NCI-H748 treated with DMSO at 0.1 percent for 48 hours (cell line): ENCODE results near the gene SGTA.
A peak's percentile ranks its signal among the peaks of the same experiment; 100 is the strongest.
"Not testable (repeated sequence)": the region's sequence is repeated elsewhere in the genome, so short reads cannot be mapped to it uniquely, and the experiment has no call there.

ENCODE experiments used
- DNase-seq: peaks from one replicate; lab custom pipeline; 2025; lab: John Stamatoyannopoulos, UW

The SGTA gene

DNA sequence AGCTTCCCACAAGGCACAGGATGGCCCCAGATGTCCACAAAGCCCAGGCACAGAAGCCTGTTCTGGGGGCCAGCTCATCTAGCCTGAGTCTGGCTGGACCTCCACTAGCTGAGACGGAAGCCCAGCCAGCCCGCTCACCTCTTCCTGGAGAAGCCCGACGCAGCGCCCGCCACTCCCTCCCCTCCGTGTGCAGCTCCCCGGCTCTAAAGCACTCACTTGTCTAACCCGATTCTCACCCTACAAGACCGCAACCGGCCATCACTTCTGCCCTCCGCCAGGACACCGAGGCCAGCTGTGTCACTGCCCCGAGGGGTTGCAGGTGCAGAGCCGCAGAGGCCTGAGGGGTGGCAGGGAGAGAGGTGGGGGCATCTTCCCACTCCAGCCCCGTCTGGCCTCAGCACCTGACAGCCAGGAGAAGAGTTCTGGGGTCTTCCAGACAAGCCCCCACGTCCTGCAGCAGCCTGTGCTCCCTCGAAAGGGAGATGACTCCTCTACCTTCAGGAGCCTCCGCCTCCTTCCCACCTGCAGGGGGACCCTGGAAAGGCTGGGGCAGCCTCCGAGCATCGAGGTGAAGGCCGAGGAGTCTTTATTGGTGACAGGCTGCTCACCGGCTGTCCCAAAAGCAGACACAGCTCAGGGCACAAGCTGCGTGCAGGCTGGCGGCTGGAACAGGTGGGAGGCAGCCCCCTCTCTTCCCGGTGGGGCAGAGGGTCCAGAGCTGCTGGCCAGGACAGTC, 56.0 kb downstream of the SGTA start:
- peak; percentile 3 for DNase-seq

DNA sequence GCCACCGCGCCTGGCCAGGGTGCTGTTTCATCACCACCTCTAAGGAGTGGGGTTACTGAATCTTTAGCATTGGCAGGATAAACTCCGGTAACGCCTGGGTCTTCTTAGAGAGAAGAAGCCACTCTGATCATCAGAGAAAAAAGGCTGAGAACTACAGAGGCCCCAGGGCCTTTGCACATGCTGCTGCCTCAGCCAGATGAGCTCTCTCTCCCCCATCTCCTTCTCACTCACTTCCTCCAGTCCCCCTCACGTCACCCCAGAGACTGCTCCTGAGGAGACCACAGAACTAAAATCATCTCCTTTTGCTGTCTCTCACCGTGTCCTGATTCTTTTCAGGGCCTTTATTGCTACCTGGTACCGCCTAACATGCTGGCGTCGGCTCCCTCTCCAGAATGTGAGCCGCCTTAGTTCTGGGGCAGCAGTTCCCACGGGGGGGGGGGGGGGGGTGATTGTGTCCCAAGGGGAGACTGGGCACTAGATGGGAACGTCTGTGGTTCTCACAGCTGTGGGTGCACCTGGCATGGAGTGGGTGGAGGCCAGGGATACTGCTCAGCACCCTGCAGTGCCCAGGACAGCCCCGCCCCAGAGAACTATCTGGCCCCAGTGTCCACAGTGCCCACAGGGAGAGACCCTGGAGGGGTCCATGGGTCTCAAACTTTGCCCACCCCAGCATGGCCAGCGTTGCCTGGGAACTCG, 56.8 kb downstream of the SGTA start:
- no peak for DNase-seq

DNA sequence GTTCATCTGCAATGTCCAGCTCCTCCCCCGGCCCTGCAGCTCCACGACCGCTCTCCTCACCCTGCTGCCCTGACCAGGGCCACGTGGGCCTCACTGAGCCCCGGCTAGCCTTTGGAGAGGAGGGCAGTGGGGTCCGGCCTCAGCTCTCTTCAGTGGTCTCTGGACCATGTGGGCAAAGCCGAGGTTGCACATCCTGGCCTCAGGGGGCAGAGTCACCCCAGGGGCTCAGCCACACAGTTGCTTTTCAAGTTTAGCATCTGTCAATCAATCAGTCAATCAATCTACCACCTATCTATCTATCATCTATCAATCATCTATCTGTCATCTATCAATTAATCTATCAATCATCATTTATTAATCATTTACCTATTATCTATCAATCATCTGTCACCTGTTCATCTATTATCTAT, 58.9 kb downstream of the SGTA start:
- no peak for DNase-seq

DNA sequence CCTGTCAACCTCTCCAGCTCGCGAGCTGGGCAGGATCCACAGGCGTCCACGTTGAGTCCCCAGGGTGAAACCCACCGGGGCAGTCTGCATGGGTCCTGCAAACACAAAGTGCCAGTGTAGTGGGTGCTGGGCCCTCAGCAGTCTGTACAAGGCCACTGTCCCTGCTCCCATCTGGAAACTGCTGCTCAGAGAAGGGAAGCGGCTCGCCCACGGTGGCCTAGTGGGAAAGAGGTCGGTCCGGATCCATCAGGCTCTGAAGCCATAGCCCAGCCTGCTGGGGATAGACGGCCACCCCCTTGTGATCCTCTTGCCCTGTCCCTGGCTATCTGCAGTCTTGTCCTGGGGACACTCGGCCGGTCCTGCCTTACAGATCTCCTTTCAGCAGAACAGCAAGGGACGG, 59.3 kb downstream of the SGTA start:
- no peak for DNase-seq

DNA sequence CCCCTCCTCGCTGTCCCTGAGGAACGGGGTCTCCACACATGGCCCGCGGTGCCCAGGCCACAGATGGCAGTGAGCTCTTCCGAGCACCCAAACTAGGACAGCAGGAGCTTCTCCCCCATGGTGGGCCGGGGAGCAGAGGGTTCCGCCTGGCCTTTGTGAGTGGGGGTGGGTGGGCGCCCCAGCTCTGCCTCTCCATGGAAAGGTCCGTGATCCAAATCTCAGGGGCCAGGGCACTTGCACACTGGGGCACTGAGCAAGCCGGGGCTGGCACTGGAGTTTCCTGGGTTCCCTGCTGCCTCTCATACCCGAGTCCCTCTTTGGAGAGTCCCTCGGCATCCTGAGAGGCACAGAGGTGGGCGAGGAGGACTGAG, 59.7 kb downstream of the SGTA start:
- DNase-seq = no peak

DNA sequence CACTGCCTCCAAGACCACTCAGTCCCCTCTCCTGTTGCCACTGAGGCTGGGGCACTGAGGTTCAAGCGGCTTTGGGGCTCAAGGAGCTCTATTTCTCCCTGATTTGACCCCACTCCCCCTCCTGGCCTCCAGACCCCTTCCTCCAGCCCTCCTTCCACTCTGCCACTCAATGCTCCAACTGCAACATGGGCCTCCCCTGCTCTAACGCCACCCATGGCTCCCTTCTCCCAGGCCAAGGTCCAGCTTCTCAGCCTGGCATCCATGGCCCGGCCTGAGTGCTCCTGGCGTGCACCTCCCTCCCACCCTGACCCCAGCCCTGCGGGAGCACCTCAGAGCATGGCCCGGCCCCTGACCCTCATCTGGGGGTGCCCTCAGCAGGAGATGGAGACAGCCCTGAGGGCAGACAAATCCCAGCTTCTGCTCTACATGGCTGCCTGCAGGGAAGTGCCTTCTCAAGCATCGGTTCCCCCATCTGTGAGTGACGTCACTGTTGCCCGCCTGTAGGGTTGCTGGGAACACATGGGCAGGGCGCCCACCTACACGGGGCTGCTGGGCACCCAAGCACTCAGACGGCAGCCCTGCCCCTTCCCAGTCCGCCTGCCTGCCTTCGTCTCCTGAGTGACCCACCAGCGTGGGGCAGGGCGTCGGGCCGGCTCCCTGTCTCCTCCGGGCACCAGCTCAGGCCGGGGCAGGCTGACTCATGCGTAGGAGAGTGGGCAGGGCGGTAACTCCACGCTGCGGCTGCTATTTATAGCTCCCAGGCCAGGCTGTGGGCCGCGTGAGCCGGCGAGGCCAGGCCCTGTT, 60.3 kb downstream of the SGTA start:
- DNase-seq = no peak

DNA sequence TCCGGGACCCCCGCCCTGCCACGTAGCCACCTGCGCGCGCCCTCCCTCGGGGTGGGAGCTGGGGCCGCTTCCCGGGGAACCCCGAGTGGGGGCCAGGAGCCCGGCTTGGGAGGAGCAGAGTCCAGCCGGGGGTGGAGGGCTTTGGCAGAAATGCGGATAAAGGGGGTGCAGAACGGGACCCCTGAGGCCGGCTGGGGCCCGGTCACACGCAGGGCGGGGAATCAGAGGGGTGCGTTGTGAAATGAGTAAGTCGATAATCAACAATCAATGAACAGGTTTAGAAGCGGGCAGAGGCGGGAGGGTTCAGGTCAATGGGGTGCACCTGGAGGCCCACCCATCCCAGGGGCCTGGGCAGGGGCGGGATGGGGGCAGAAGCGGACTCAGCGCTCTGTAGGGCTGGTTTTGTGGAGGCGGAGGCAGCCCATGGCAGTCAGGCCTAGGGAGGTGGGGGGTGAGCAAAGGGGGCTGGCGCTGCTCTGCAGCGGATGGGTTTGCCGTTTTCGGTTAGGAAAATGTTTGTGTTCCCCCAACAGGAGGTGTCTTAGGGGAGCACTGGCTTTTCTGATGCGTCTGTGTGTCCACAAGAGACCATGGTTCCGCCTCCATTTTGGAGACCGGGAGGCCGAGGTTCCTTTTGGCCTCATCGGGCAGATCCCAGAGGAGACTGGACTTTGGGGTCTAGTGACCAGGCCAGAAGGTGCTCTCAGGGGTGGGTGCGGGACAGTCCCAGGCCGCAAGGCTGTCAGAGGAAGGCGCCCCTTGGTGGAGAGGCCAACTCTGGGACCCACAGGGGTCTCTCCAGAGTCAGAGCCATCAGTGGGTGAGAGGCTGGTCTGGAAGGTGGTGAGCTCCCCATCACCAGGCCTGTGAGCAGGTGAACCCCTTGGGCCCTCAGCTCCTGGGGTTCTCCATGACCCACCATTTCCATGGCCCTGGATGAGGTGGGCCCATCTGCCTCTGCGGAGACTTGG, 61.2 kb downstream of the SGTA start:
- no peak for DNase-seq

DNA sequence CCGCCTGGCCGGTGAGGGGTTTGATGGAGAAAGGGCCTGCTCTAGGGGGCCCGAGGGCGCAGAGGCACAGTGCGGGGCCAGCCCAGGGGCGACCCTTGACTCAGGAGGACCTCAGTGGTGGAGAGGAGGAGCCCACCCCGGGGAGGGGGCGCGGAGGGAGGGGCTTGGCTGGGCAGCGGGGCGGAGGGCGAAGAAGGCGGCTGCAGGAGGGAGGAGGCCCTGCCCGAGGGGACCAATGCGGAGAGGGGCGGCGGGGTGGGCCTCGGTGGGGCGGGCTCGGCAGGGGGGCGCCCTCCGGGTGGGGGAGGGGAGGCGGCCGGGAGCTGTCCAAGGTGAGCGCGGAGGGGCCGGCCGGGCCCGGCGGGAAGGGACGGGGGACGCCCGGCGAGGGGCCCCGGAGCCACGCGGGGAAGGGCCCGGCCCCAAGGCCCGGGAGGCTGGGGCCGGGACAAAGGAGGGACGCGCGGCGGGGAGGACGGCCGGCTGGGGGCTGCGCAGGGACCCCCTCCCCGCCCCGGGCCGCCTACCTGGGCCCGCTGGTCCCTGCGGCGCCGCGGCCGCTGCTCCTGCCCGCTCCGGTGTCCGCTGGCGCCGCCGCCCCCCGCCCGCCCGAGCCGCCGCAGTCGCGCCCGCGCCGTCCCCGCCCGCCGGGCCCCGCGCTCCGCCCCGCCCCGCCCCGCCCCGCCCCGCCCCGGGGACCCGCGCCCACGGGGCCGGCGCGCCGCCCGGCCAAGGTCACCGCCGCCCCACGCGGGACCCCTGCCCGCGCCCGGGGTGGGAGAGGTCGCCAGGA, 62.1 kb downstream of the SGTA start, which contains the start of gene DIRAS1:
Gene DIRAS1, minus strand, starts transcription at position 596 of the 793 bp plus-strand sequence. CDS start 3,566 bp downstream, outside the sequence.
- no peak for DNase-seq

DNA sequence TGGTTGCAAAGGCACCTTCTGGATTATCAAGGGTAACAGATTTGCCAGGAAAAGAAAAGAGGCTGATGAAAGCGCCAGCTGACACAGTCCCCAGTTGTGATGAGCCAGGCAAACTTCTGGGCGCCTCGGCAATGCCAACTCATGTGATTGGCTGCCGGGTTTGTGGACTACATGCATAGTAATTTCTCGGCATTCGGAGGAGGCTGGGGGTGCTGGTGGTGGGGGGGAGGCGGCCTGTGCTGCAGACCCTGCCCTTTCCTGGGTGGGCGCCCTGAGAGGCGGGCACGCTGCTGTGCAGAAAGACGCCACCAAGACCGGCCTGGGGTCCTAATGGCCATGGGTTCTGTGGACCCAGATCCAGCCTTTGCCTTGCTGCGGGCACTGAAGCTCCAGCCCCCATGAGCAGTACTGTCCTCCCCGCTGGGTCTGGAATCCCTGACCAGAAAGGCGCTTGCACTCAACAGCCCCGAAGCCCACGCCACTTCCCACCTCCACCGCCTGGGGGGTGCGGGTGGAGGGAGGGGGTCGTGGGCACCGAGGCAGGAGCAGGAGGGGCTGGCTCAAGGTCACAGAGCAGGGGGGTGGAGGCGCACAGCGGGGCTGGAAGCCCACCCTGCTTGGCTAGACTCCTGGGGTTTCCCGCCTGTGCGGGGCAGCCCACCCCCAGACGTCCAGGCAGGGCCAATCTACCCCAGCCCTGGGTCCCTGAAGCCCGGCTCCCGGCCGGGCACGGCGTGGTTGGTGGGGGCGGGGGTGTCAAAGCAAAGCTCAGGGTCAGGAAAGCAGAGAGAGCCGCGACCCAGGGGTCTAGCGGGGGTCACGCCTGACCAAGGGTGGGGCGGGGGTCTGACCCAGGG, 62.9 kb downstream of the SGTA start:
- DNase-seq = no peak

DNA sequence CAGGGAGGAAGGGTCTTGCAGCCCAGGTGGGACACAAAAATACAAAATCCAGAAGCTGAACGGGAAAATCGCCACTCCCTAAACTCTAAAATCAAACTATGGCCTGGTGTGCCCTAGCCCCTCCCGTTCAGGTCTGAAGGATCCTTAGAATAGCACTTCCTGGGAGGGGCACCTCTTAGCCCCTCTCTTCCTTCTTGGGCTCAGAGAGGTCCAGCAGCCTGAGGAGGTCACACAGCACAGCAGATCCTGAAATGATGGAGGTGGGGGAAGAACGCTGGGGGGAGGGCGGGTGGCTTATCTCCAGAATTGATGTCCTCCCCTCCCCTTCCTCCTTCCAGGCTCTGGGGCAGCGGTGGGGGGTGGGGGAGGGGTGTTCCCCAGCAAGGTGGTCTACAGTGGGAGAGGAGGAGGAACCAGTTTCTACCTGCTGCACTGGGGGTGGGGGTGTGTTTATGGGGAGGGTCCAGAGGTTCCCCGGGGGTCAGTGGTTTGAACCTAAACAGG, 63.8 kb downstream of the SGTA start:
- DNase-seq = no peak

DNA sequence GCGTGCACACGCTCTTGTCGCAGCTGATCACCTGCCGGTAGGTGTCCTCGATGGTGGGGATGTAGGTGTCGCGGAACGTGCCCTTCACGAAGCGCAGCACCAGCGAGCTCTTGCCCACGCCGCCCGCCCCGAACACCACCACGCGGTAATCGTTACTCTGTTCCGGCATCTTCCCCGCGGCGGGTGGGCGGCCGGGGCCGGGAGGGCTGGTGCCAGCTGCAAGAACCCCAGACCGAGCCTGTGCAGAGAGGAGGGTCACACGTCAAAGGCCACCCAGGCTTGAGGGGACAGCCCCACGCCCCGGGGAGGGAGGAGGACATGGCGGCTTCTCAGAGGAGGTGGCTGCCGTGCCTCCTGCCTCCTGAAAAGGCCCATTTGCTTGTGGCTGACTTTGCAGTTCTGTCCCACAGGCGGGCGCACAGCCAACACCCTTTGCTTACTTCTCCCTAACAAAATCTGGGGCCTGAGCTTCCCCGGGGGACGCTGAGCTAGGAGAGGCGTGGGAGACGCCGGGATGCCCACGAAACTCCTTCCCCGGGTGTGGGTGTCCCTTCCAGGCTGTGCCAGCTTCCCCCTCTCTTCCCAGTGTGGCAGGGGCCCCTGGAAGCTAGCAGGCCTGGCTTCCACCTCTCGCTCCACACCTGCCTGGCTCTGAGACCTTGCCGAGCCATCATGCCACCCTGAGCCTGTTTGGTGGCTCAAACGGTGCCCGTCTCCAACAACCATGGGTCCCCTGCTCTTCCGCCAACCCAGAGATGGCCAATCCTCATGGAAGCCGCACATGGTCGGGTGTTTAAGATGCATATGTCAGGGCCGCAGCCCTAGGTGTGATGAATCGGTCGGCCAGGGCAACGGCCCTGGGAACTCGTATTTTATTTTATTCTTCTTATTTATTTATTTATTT, 65.2 kb downstream of the SGTA start:
- DNase-seq = no peak

DNA sequence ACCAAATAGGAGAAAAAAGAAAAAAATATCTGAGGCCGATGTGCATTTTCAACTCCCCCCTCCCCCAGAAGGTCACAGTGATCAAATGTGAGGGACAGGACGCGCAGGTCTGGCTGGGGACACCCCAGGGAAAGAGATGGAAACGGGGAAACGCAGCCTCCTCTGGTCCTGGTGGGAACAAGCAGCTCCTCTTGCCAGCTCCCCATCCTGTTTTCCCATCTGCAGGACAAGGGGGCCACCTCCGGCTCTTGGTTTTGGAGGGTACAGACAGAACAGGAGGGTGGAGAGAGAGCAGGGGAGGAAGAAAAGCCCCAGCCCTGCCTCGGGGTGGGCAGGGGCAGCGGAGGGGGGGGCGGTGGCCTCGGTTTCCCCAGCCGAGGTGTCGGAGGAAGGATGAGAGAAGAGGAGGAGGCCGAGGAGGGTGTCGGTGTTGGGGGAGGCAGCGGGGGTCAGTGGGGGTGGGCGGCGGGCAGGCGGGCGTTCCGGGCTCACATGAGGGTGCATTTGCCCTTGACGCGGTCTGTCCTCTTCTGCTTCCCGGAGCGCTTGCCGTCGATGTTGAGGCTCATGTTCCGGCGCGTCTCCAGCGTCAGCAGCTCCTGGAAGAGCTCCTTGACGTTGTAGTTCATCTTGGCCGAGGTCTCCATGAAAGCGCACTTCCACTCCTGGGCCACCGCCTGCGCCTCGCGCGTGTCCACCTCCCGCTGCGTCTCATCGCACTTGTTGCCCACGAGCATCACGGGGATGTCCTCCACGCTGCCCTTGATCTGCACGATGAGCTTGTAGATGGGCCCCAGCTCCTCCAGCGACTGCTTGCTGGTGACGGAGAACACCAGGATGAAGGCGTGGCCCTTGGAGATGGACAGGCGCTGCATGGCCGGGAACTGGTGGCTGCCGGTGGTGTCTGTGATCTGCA, 66.1 kb downstream of the SGTA start:
- no peak for DNase-seq

DNA sequence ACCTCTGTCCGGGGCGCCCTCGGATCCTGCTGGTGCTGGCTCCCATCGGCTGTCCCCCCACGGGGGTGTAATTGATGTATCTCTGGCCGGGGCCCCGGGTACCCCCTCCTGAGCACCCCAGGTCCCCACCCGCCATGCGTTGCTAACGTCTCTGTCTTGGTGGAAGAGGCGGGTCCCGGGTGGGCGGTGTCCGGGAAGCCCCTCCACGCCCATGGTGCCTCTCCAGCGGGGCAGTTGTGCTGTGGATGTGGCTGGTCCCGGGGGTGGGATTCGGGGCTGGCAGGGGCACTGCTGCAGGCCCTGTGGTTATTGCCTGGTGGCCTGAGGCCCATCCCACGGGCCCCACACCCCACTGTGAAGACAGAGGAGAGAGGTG, 66.8 kb downstream of the SGTA start:
- DNase-seq = no peak

DNA sequence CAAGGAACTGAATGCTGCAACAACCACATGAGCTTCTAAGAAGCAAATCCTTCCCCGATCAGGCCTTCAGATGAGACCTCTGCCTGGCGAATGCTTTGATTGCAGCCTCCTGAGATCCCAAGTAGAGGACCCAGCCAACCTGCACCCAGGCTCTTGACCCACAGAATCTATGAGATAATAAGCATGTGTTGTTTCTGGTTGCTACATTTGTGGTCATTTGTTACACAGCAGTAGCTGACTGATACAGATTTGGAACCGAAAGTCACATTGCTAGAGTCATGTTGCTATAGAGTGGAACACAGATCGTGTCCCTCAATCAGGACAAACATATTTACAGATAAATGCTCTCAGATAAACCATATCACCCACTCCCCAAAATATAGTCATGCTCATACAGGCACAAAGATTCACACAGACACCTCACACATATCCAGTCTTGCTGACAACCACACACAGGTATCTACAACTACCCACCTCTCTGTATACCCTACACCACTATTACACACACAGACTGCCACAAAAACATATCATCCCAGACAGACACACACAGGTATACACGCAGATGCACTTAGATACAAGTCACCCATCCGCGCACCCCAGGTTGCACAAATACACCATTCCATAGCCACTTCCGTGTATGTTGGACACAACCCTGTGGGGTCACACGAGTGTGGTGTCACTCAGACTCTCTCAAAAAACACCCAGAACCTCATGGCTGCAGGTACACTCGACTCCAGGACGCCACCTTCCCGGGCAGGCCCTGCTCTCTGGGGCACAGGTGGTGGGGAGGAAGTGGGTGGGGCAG, 67.4 kb downstream of the SGTA start:
- no peak for DNase-seq

DNA sequence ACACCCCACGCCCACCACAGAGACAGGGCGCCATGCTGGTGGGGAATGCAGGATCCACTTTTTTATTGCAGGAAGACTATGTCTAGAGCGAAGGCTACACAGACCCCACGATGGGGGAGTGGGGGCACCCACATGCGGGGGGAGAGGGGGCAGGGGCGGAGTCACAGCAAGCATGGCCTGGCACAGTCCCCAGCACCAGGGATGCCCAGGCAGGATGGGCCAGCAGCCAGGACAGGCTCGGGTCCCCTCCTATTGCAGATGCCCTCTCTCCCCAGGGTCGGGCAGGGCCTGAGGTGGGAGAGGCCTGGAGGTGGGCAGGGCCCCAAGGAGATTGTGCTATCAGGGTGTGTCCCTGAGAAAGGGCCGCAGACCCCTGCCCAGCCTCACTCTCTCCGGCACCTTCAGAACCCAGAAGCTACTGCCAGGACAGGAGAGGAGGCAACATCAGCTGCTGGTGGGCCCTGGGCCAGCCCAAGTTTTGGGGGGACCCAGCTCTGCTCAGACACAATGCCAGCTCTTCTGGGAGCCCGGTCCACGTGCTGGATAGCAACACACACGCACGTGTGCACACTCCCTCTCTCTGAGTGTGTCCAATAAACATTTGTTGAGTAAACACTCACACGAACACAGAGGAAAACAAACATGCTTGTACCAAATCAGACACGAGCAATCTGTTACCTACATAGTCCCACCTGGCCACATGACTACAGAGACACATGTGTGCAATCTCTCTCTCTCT, 68.4 kb downstream of the SGTA start:
- no peak for DNase-seq

DNA sequence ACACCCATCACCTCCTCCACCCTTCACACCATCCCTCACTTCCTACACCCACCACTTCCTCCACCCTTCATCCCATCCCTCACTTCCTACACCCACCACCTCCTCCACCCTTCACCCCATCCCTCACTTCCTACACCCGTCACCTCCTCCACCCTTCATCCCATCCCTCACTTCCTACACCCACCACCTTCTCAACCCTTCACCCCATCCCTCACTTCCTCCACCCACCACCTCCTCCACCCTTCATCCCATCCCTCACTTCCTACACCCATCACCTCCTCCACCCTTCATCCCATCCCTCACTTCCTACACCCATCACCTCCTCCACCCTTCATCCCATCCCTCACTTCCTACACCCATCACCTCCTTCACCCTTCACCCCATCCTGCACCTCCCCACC, 69.0 kb downstream of the SGTA start:
- not testable (repeated sequence) for DNase-seq
